ENCODE results near the gene ABCC4. TPM values are rescaled to one million over a fixed set of nuclear protein-coding genes. Genes with fewer than 3 reads are reported as not detected.

The ABCC4 gene
- total RNA-seq, 1 experiment from 2014 or later = 17.0 TPM

GRCh38 chr13:95113601-95114000, 187.7 kb downstream of the ABCC4 start:
- no peak overlapping the region for H3K27ac ChIP-seq
- CTCF ChIA-PET = no interaction called here

GRCh38 chr13:95112883-95113282, 188.4 kb downstream of the ABCC4 start:
- Histone ChIP-seq H3F3A (ENCODE audit: insufficient read depth, low read depth) (no peaks in the 10 kb centered on the region), H3K27me3 (ENCODE audit: insufficient read depth, low read depth) (no peaks in the 10 kb centered on the region), H2AFZ (no peak overlapping the region), H4K20me1 (ENCODE audit: insufficient read depth) (no peaks in the 10 kb centered on the region), H3K27ac (no peak overlapping the region), H3K4me2 (no peak overlapping the region), H3K9me2 (ENCODE audit: insufficient read depth) (no peaks in the 10 kb centered on the region), H3K4me3 (no peak overlapping the region), H3K4me1 (replicated peaks; ENCODE audit: insufficient read depth) (no peaks in the 10 kb centered on the region), H3K9me3 (ENCODE audit: insufficient read depth, low read depth) (no peaks in the 10 kb centered on the region), H3K36me3 (ENCODE audit: low read depth) (no peaks in the 10 kb centered on the region), H3K79me2 (ENCODE audit: low read depth) (no peaks in the 10 kb centered on the region)
- ChIA-PET POLR2A (ENCODE audit: unreplicated experiment) (no interaction called here), CTCF (no interaction called here)
- no peak for DNase-seq
- TF ChIP-seq EZH2 (IDR thresholded peaks at IDR 0.05; ENCODE audit: low read depth) = no peak
- no peak for TF ChIP-seq CTCF (conservative IDR thresholded peaks at IDR 0.05)
- intact Hi-C loops (cut with micrococcal nuclease; ENCODE audit: unreplicated experiment) = no loop called here
- no TSS peak for BruUV-seq (replicated peaks)

More at GRCh38 chr13:95113601-95114000, 187.7 kb downstream of the ABCC4 start:
- H3K9me2 ChIP-seq (ENCODE audit: insufficient read depth) = no peaks in the 10 kb centered on the region
- TF ChIP-seq EZH2 (IDR thresholded peaks at IDR 0.05; ENCODE audit: low read depth) (no peak), CTCF (conservative IDR thresholded peaks at IDR 0.05) (no peak)
- no peaks in the 10 kb centered on the region for H4K20me1 ChIP-seq (ENCODE audit: insufficient read depth)
- H3F3A ChIP-seq (ENCODE audit: insufficient read depth, low read depth) = no peaks in the 10 kb centered on the region
- no peak for DNase-seq
- H3K4me3 ChIP-seq = no peak overlapping the region
- H3K4me1 ChIP-seq (replicated peaks; ENCODE audit: insufficient read depth) = no peaks in the 10 kb centered on the region
- H3K4me2 ChIP-seq = no peak overlapping the region
- H3K27me3 ChIP-seq (ENCODE audit: insufficient read depth, low read depth) = no peaks in the 10 kb centered on the region
- no peak overlapping the region for H2AFZ ChIP-seq
- H3K36me3 ChIP-seq (ENCODE audit: low read depth) = no peaks in the 10 kb centered on the region
- POLR2A ChIA-PET (ENCODE audit: unreplicated experiment) = no interaction called here
- intact Hi-C loops (cut with micrococcal nuclease; ENCODE audit: unreplicated experiment) = no loop called here
- BruUV-seq (replicated peaks) = no TSS peak
- H3K79me2 ChIP-seq (ENCODE audit: low read depth) = no peaks in the 10 kb centered on the region
- no peaks in the 10 kb centered on the region for H3K9me3 ChIP-seq (ENCODE audit: insufficient read depth, low read depth)

GRCh38 chr13:95111608-95112007, 189.6 kb downstream of the ABCC4 start:
- H3K27ac ChIP-seq = no peak overlapping the region
- intact Hi-C loops (cut with micrococcal nuclease; ENCODE audit: unreplicated experiment) = no loop called here
- H3K9me2 ChIP-seq (ENCODE audit: insufficient read depth) = no peaks in the 10 kb centered on the region
- no peaks in the 10 kb centered on the region for H3K9me3 ChIP-seq (ENCODE audit: insufficient read depth, low read depth)
- BruUV-seq (replicated peaks) = no TSS peak
- no peak overlapping the region for H3K4me3 ChIP-seq
- no peaks in the 10 kb centered on the region for H3F3A ChIP-seq (ENCODE audit: insufficient read depth, low read depth)
- TF ChIP-seq CTCF (conservative IDR thresholded peaks at IDR 0.05) = no peak
- no peak for TF ChIP-seq EZH2 (IDR thresholded peaks at IDR 0.05; ENCODE audit: low read depth)
- H3K27me3 ChIP-seq (ENCODE audit: insufficient read depth, low read depth) = no peaks in the 10 kb centered on the region
- no peaks in the 10 kb centered on the region for H4K20me1 ChIP-seq (ENCODE audit: insufficient read depth)
- DNase-seq = no peak
- H3K79me2 ChIP-seq (ENCODE audit: low read depth) = no peaks in the 10 kb centered on the region
- no peak overlapping the region for H3K4me2 ChIP-seq
- H2AFZ ChIP-seq = no peak overlapping the region
- H3K36me3 ChIP-seq (ENCODE audit: low read depth) = no peaks in the 10 kb centered on the region
- ChIA-PET CTCF (no interaction called here), POLR2A (ENCODE audit: unreplicated experiment) (no interaction called here)
- no peaks in the 10 kb centered on the region for H3K4me1 ChIP-seq (replicated peaks; ENCODE audit: insufficient read depth)

Measured in PC-9 (cell line).